ENCODE measurements around the gene MAP1B.

DNA sequence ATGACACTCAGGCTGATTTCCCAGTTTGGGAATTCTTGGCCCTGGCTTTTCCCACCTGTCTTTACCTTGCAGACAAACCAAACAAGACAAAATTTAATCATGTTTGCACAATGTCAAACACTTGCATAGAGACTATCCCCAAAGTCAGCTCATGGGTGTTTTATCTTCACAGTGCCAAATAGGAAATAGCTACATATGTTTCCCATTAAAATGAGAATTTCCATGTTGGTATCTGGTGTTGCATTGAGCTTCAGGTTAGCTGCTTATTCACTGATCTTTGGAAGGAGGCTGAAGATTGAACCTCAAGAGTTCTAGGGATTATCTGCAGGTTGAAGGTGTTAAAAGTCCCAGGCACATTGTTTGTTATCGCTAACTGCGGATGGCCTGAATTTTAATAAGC lies 19.5 kb downstream of the MAP1B start:
- TF ChIP-seq, protein P1, sequence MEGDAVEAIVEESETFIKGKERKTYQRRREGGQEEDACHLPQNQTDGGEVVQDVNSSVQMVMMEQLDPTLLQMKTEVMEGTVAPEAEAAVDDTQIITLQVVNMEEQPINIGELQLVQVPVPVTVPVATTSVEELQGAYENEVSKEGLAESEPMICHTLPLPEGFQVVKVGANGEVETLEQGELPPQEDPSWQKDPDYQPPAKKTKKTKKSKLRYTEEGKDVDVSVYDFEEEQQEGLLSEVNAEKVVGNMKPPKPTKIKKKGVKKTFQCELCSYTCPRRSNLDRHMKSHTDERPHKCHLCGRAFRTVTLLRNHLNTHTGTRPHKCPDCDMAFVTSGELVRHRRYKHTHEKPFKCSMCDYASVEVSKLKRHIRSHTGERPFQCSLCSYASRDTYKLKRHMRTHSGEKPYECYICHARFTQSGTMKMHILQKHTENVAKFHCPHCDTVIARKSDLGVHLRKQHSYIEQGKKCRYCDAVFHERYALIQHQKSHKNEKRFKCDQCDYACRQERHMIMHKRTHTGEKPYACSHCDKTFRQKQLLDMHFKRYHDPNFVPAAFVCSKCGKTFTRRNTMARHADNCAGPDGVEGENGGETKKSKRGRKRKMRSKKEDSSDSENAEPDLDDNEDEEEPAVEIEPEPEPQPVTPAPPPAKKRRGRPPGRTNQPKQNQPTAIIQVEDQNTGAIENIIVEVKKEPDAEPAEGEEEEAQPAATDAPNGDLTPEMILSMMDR (IDR thresholded peaks at IDR 0.05): no peak
- no peak for TF ChIP-seq POLR2AphosphoS5 (IDR thresholded peaks at IDR 0.05)
- TF ChIP-seq EP300 (IDR thresholded peaks at IDR 0.05): no peak
- TF ChIP-seq POLR2A (IDR thresholded peaks at IDR 0.05): no peak
